T-cell (primary cell): Measurements from ENCODE around the gene PRR9. TPM values are rescaled to one million over a fixed set of nuclear protein-coding genes. Genes with fewer than 3 reads are reported as not detected.

Experiments used
- ATAC-seq, 4 experiments: fragments of 200-7000 bp in 3 of 4; fragments of 150-1000 bp in 1 of 4; cut with Tn5 transposase; replicated peaks in 1 of 4; 1 replicate in 3 of 4; 2 replicates in 1 of 4; pipeline ENCODE4 v1.10.0; 2021; ENCODE audit warnings: moderate library complexity in 3 of 4, mild to moderate bottlenecking in 2 of 4, moderate number of reproducible peaks in 1 of 4
- CTCF ChIA-PET, 2 donors: fragments of 300-600 bp; sonication (Branson Sonifier 250); formaldehyde crosslinking; loops; one replicate each; lab custom pipeline; 2022; ENCODE audit warnings: antibody characterized with exemption in 2 of 2; lab: Charles Lee
- POLR2A ChIA-PET, 2 donors: fragments of 300-600 bp; sonication (Branson Sonifier 250); formaldehyde crosslinking; loops; one replicate each; lab custom pipeline; 2022; ENCODE audit warnings: antibody characterized with exemption in 2 of 2; lab: Charles Lee
- DNase-seq, 35 experiments: peaks; one replicate each; pipeline versions ENCODE4 v3.0.0 to v3.0.0-alpha.2; 2013 to 2023
- H3K27ac ChIP-seq: one replicate; pipeline ENCODE4 v1.5.1; 2013; ENCODE audit warnings: low read length
- H3K27me3 ChIP-seq, 2 experiments: replicated peaks in 1 of 2; 1 replicate in 1 of 2; 2 replicates in 1 of 2; pipeline versions ENCODE4 v1.6.1 to v1.7.0; 2013; ENCODE audit warnings: low read length in 1 of 2, mixed read lengths in 1 of 2; ENCODE audit not compliant: control insufficient read depth in 2 of 2, insufficient read depth in 2 of 2; ENCODE audit errors: extremely low read depth in 1 of 2
- H3K36me3 ChIP-seq, 2 donors: 1 replicate in 1 of 2; 2 replicates in 1 of 2; pipeline versions ENCODE4 v1.6.1 to v1.7.0; 2013; ENCODE audit warnings: low read length in 1 of 2; ENCODE audit not compliant: control insufficient read depth in 2 of 2, insufficient read depth in 1 of 2; ENCODE audit errors: extremely low read depth in 1 of 2
- H3K4me1 ChIP-seq, 2 experiments: 1 replicate in 1 of 2; 2 replicates in 1 of 2; pipeline versions ENCODE4 v1.6.1 to v1.7.0; 2013; ENCODE audit warnings: low read length in 2 of 2, mixed read lengths in 1 of 2; ENCODE audit not compliant: insufficient read depth in 2 of 2, control insufficient read depth in 1 of 2; ENCODE audit errors: extremely low read depth in 1 of 2
- H3K4me3 ChIP-seq, 2 donors: 1 replicate in 1 of 2; 2 replicates in 1 of 2; pipeline versions ENCODE4 v1.5.1 to v1.7.0; 2013; ENCODE audit warnings: mild to moderate bottlenecking in 2 of 2, low read length in 1 of 2, moderate library complexity in 1 of 2; ENCODE audit not compliant: control insufficient read depth in 1 of 2; ENCODE audit errors: extremely low read depth in 1 of 2
- H3K9me3 ChIP-seq: 2 replicates; pipeline ENCODE4 v1.7.0; 2013
- H3K27ac Mint-ChIP-seq, 2 donors: one replicate each; pipeline ENCODE4 v1.8.0; 2020 to 2021; ENCODE audit warnings: mild to moderate bottlenecking in 2 of 2, mixed read lengths in 2 of 2
- H3K27me3 Mint-ChIP-seq, 2 donors: one replicate each; pipeline ENCODE4 v1.8.0; 2021 to 2022; ENCODE audit warnings: mixed read lengths in 2 of 2
- H3K36me3 Mint-ChIP-seq: one replicate; pipeline ENCODE4 v1.8.0; 2021; ENCODE audit warnings: mixed read lengths
- H3K4me1 Mint-ChIP-seq, 3 donors: one replicate each; pipeline ENCODE4 v1.8.0; 2020 to 2022; ENCODE audit warnings: mixed read lengths in 3 of 3, mild to moderate bottlenecking in 1 of 3
- H3K4me3 Mint-ChIP-seq, 3 donors: one replicate each; pipeline ENCODE4 v1.8.0; 2020 to 2022; ENCODE audit warnings: mild to moderate bottlenecking in 3 of 3, mixed read lengths in 3 of 3, moderate library complexity in 3 of 3
- H3K9me3 Mint-ChIP-seq, 3 donors: one replicate each; pipeline ENCODE4 v1.8.0; 2020 to 2022; ENCODE audit warnings: mixed read lengths in 3 of 3
- WGBS: methylation state at CpG from one replicate; pipeline ENCODE4 v1.1.5; 2013; ENCODE audit warnings: missing lambda C conversion rate; ENCODE audit not compliant: insufficient coverage; 5-methylcytosine and 5-hydroxymethylcytosine counted together
- total RNA-seq, 35 experiments: library from RNA in 6 of 35; stranded (reverse) in 6 of 35; fragments of 120-200 nt in 1 of 35; gene quantifications; one replicate each; pipeline versions ENCODE4 v1.2.1 to v1.2.4 and lab custom pipeline; 2013 to 2026

PRR9 gene
- total RNA-seq, 5 donors from 2014 or later (not counting 1 experiment from before 2014, with no cell fraction given): not detected

DNA sequence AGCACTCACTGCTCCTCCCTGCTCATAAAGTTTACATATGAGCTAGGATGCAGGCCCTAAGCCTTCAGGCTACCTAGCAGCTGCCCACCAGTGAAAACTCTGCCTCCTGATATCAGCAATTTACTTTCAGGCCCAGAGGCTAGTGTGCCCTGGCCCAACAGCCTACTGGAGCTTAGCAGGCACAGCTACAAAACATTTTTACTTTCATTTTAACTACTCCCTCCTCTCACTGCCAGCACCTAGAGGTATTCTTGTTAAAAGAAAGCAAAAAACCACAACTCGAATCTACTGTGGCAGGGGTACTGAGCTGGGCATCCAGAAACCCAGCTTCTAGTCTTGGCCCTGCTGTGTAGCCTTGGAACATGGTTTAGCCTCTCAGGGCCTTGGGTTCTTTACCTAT lies 36.3 kb downstream of the PRR9 start:
- ATAC-seq (no peak), DNase-seq (no peak)
- Histone ChIP-seq H3K36me3 (no peaks in the 10 kb centered on the region), H3K27ac (no peak overlapping the region), H3K9me3 (no peaks in the 10 kb centered on the region), H3K4me3 (no peak overlapping the region), H3K4me1 (no peaks in the 10 kb centered on the region), H3K27me3 (peaks cover 0 to 13% of the 10 kb centered on the region in 2 experiments)
- ChIA-PET CTCF (no interaction called here), POLR2A (no interaction called here)
- Mint-ChIP-seq H3K36me3 (no peaks in the 10 kb centered on the region), H3K27me3 (peaks cover 16 to 21% of the 10 kb centered on the region in 2 donors), H3K4me3 (peak overlapping the region in 1 of 3 donors; percentile 15), H3K9me3 (no peaks in the 10 kb centered on the region), H3K4me1 (peaks cover 0 to 7% (median 4%) of the 10 kb centered on the region in 3 donors), H3K27ac (no peak overlapping the region)
- no CpG with 5 or more reads among the region's 1 CpG for WGBS

DNA sequence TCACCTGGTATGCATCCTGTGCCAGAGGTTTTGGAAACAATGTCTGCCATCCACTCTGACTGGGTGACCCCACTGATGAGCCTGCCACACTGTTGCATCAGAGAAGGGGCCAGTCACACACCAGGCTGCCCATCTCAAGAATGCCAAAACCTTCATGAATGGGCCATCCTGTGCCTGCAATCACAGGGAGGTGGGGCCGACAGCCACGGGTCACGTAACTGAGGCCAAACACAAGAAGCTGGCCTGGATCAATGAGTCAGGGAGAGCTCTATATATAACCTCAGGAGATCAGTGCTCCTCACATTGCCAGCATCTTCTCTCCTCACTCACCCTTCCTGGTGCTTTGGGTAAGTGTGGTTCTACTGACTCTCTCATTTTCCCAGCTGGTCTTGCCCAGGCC lies 42.0 kb downstream of the PRR9 start, which contains the start of gene LORICRIN:
Gene LORICRIN (plus strand): TSS at position 301 of the 400 bp plus-strand sequence. CDS start 1,263 bp downstream, outside the sequence.
- peaks cover 9 to 34% of the 10 kb centered on the region in 2 experiments for H3K27me3 ChIP-seq
- H3K36me3 ChIP-seq: no peaks in the 10 kb centered on the region
- POLR2A ChIA-PET: no interaction called here
- H3K4me3 ChIP-seq: no peak within 1 kb of the TSS
- peak within 1 kb of the TSS in 1 of 2 donors; percentile 37 for H3K27ac Mint-ChIP-seq
- no peaks in the 10 kb centered on the region for H3K9me3 Mint-ChIP-seq
- peaks cover 25 to 36% (median 27%) of the 10 kb centered on the region in 3 donors for H3K4me1 Mint-ChIP-seq
- CTCF ChIA-PET: interaction anchor here in 1 of 2 donors (0.5 kb wide), 1 partner anchor 279 kb away, joined by 3 read pairs; no protein-coding TSS in a partner anchor
- H3K36me3 Mint-ChIP-seq: no peaks in the 10 kb centered on the region
- H3K27ac ChIP-seq: no peak within 1 kb of the TSS
- H3K4me1 ChIP-seq: peaks cover 12 to 18% of the 10 kb centered on the region in 2 experiments
- ATAC-seq: no peak
- DNase-seq: no peak
- peak within 1 kb of the TSS; percentile 58 to 84 (median 64) for H3K4me3 Mint-ChIP-seq
- peaks cover 20 to 31% of the 10 kb centered on the region in 2 donors for H3K27me3 Mint-ChIP-seq
- no CpG with 5 or more reads among the region's 3 CpGs for WGBS
- H3K9me3 ChIP-seq: no peaks in the 10 kb centered on the region

DNA sequence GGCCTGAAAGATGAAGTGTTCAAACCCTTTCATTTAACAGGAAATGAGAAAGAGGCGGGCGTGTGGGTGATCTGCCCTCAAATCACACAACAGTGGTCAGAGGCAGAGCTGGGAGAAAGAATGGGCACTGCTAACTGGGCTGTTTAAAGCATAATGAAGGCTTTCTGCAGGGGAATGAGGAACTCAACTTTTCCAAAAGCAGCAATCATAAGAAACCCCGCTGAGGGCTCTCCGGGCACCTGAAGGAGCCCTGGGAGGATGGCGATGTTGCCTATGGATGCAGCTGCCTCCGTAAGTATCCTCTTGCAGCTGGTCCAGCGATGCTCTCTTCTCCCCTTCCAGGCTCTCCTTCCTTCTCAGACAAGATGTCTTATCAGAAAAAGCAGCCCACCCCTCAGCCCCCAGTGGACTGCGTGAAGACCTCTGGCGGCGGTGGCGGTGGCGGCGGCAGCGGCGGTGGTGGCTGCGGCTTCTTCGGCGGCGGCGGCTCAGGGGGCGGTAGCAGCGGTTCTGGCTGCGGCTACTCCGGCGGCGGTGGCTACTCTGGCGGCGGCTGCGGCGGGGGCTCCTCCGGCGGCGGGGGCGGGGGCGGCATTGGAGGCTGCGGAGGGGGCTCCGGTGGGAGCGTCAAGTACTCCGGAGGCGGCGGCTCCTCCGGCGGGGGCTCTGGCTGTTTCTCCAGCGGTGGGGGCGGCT lies 43.3 kb downstream of the PRR9 start:
- Histone ChIP-seq H3K4me3 (peak overlapping the region in 1 of 2 donors; percentile 26), H3K36me3 (no peaks in the 10 kb centered on the region), H3K4me1 (peaks cover 12 to 18% of the 10 kb centered on the region in 2 experiments), H3K27ac (no peak overlapping the region), H3K27me3 (peaks cover 9 to 27% of the 10 kb centered on the region in 2 experiments), H3K9me3 (no peaks in the 10 kb centered on the region)
- no peaks in the 10 kb centered on the region for H3K9me3 Mint-ChIP-seq
- ChIA-PET POLR2A (no interaction called here), CTCF (no interaction called here)
- peak; percentile 31 to 53 (median 39) for ATAC-seq
- peaks cover 25 to 36% (median 27%) of the 10 kb centered on the region in 3 donors for H3K4me1 Mint-ChIP-seq
- H3K36me3 Mint-ChIP-seq: no peaks in the 10 kb centered on the region
- DNase-seq: peak in 15 of 35 experiments; percentile 1 to 25 (median 7)
- WGBS: 7% methylated on average over 41 of the region's 45 CpGs
- H3K27ac Mint-ChIP-seq: no peak overlapping the region
- peak overlapping the region; percentile 58 to 84 (median 64) for H3K4me3 Mint-ChIP-seq
- H3K27me3 Mint-ChIP-seq: peaks cover 29 to 39% of the 10 kb centered on the region in 2 donors

DNA sequence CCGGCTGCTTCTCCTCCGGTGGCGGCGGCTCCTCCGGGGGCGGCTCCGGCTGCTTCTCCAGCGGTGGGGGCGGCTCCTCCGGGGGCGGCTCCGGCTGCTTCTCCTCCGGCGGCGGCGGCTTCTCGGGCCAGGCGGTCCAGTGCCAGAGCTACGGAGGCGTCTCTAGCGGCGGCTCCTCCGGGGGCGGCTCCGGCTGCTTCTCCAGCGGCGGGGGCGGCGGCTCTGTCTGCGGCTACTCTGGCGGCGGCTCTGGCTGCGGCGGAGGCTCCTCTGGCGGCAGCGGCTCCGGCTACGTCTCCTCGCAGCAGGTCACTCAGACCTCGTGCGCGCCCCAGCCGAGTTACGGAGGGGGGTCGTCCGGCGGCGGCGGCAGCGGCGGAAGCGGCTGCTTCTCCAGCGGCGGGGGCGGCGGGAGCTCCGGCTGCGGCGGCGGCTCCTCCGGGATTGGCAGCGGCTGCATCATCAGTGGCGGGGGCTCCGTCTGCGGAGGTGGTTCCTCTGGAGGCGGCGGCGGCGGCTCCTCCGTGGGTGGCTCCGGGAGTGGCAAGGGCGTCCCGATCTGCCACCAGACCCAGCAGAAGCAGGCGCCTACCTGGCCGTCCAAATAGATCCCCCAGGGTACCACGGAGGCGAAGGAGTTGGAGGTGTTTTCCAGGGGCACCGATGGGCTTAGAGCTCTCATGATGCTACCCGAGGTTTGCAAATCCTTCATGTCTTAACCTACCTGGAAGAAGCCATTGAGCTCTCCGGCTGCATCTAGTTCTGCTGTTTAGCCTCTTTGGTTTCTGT lies 44.1 kb downstream of the PRR9 start:
- H3K27me3 Mint-ChIP-seq: peaks cover 35 to 45% of the 10 kb centered on the region in 2 donors
- H3K27ac Mint-ChIP-seq: peak overlapping the region in 1 of 2 donors; percentile 34

DNA sequence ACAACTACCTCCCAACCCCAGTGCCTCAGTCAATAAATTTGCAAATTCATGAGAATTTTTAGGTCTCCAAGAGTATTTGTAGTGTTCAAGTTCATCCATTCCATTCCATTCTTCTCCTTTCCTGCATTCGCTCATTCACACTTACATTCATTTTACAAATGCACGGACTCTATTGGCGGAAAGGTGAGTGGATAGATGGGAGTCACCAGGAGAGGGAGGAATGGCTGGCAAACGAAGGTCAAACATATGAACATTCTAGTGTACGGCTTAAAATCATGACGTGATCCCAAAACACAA lies 44.6 kb downstream of the PRR9 start:
- Histone ChIP-seq H3K27me3 (peaks cover 15 to 27% of the 10 kb centered on the region in 2 experiments), H3K4me1 (peaks cover 12 to 18% of the 10 kb centered on the region in 2 experiments), H3K9me3 (no peaks in the 10 kb centered on the region), H3K36me3 (no peaks in the 10 kb centered on the region), H3K4me3 (peak overlapping the region; percentile 24 to 52), H3K27ac (no peak overlapping the region)
- ChIA-PET CTCF (interaction anchor here in 1 of 2 donors (0.7 kb wide), 1 partner anchor 9 kb away, joined by 3 read pairs; no protein-coding TSS in a partner anchor), POLR2A (no interaction called here)
- peaks cover 41 to 50% of the 10 kb centered on the region in 2 donors for H3K27me3 Mint-ChIP-seq
- H3K36me3 Mint-ChIP-seq: no peaks in the 10 kb centered on the region
- ATAC-seq (no peak), DNase-seq (no peak)
- peak overlapping the region; percentile 61 to 84 (median 70) for H3K4me3 Mint-ChIP-seq
- peaks cover 25 to 36% (median 27%) of the 10 kb centered on the region in 3 donors for H3K4me1 Mint-ChIP-seq
- H3K27ac Mint-ChIP-seq: peak overlapping the region in 1 of 2 donors; percentile 34
- WGBS: 72% methylated on average over 3 of the region's 6 CpGs
- no peaks in the 10 kb centered on the region for H3K9me3 Mint-ChIP-seq

More for the DNA sequence above, 44.1 kb downstream of the PRR9 start:
- ATAC-seq (peak; percentile 32 to 68 (median 59)), DNase-seq (peak in 24 of 35 experiments; percentile 3 to 33 (median 18))
- H3K36me3 Mint-ChIP-seq: no peaks in the 10 kb centered on the region
- ChIA-PET POLR2A (no interaction called here), CTCF (interaction anchor here in 1 of 2 donors (0.7 kb wide), 1 partner anchor 10 kb away, joined by 3 read pairs; no protein-coding TSS in a partner anchor)
- peaks cover 25 to 36% (median 27%) of the 10 kb centered on the region in 3 donors for H3K4me1 Mint-ChIP-seq
- no peaks in the 10 kb centered on the region for H3K9me3 ChIP-seq
- H3K4me3 Mint-ChIP-seq: peak overlapping the region; percentile 61 to 84 (median 70)
- H3K27me3 ChIP-seq: peaks cover 12 to 27% of the 10 kb centered on the region in 2 experiments
- H3K4me1 ChIP-seq: peaks cover 12 to 18% of the 10 kb centered on the region in 2 experiments
- 2% methylated on average over 79 of the region's 80 CpGs for WGBS
- no peaks in the 10 kb centered on the region for H3K9me3 Mint-ChIP-seq
- no peaks in the 10 kb centered on the region for H3K36me3 ChIP-seq
- H3K4me3 ChIP-seq: peak overlapping the region; percentile 24 to 52
- no peak overlapping the region for H3K27ac ChIP-seq
